A549 (cell line): ENCODE data around the gene USF1.

Experiments
- BHLHE40 ChIP-seq: IDR thresholded peaks from 2 replicates; pipeline ENCODE4 v1.6.1; 2012; ENCODE audit warnings: low read depth, low read length, inconsistent platforms
- CBX2 ChIP-seq: fragments of 200-600 bp; sonication (generic); IDR thresholded peaks from 2 replicates; pipeline ENCODE4 v1.6.1; 2016; ENCODE audit warnings: low read depth, mild to moderate bottlenecking, borderline replicate concordance
- EP300 ChIP-seq, 2 experiments: fragments of >200 bp; sonication (Bioruptor Twin); formaldehyde crosslinking; IDR thresholded peaks; 2 replicates in 1 of 2; 3 replicates in 1 of 2; pipeline ENCODE4 v1.6.1; 2016 to 2017
- ESRRA ChIP-seq: fragments of 150-350 bp; IDR thresholded peaks from 2 replicates; pipeline ENCODE4 v1.6.1; 2014; ENCODE audit warnings: mild to moderate bottlenecking, low read length, borderline replicate concordance
- KDM1A ChIP-seq: fragments of 200-600 bp; sonication (generic); IDR thresholded peaks from 2 replicates; pipeline ENCODE4 v1.6.1; 2016; ENCODE audit warnings: low read depth, mild to moderate bottlenecking
- MAX ChIP-seq: IDR thresholded peaks from 2 replicates; pipeline ENCODE4 v1.6.1; 2012
- MAZ ChIP-seq: fragments of 150-350 bp; IDR thresholded peaks from 2 replicates; pipeline ENCODE4 v1.6.1; 2014; ENCODE audit warnings: antibody characterized with exemption, low read depth, low read length, borderline replicate concordance
- TF ChIP-seq, protein P1 (sequence below): fragments of >200 bp; sonication (Bioruptor Twin); formaldehyde crosslinking; IDR thresholded peaks from 3 replicates; pipeline ENCODE4 v1.5.1; 2016
- TF ChIP-seq, protein P2 (sequence below): fragments of 200-600 bp; sonication (generic); IDR thresholded peaks from 2 replicates; pipeline ENCODE4 v1.6.1; 2016; ENCODE audit warnings: antibody characterized with exemption, mild to moderate bottlenecking, moderate library complexity

DNA sequence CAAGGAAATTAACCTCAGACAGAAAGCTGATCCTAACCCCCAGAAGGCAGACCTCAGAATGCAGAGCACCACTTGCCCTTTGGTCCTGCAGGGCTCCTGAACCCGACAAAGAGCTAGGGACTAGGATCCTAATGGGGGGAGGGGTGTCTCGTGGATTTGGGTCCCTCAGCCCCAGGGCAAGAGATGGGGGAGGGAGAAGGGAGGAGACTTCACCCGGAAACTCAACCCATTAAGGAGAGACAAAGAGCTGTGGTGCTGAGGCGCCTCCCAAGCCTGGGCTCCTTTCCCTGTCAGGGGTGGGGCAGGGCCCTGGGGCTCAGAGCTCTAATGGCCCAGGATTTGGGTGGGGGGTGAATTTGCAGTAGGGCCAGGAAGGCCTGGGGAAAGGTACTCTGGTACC, 40.7 kb upstream of the USF1 start:
- TF ChIP-seq CBX2, result no peak
- no peak for TF ChIP-seq ESRRA
- TF ChIP-seq MAZ, result no peak
- TF ChIP-seq EP300 (IDR thresholded peaks at IDR 0.05), result no peak
- no peak for TF ChIP-seq MAX
- TF ChIP-seq, protein P1, sequence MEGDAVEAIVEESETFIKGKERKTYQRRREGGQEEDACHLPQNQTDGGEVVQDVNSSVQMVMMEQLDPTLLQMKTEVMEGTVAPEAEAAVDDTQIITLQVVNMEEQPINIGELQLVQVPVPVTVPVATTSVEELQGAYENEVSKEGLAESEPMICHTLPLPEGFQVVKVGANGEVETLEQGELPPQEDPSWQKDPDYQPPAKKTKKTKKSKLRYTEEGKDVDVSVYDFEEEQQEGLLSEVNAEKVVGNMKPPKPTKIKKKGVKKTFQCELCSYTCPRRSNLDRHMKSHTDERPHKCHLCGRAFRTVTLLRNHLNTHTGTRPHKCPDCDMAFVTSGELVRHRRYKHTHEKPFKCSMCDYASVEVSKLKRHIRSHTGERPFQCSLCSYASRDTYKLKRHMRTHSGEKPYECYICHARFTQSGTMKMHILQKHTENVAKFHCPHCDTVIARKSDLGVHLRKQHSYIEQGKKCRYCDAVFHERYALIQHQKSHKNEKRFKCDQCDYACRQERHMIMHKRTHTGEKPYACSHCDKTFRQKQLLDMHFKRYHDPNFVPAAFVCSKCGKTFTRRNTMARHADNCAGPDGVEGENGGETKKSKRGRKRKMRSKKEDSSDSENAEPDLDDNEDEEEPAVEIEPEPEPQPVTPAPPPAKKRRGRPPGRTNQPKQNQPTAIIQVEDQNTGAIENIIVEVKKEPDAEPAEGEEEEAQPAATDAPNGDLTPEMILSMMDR, result no peak
- TF ChIP-seq KDM1A, result no peak
- TF ChIP-seq, protein P2, sequence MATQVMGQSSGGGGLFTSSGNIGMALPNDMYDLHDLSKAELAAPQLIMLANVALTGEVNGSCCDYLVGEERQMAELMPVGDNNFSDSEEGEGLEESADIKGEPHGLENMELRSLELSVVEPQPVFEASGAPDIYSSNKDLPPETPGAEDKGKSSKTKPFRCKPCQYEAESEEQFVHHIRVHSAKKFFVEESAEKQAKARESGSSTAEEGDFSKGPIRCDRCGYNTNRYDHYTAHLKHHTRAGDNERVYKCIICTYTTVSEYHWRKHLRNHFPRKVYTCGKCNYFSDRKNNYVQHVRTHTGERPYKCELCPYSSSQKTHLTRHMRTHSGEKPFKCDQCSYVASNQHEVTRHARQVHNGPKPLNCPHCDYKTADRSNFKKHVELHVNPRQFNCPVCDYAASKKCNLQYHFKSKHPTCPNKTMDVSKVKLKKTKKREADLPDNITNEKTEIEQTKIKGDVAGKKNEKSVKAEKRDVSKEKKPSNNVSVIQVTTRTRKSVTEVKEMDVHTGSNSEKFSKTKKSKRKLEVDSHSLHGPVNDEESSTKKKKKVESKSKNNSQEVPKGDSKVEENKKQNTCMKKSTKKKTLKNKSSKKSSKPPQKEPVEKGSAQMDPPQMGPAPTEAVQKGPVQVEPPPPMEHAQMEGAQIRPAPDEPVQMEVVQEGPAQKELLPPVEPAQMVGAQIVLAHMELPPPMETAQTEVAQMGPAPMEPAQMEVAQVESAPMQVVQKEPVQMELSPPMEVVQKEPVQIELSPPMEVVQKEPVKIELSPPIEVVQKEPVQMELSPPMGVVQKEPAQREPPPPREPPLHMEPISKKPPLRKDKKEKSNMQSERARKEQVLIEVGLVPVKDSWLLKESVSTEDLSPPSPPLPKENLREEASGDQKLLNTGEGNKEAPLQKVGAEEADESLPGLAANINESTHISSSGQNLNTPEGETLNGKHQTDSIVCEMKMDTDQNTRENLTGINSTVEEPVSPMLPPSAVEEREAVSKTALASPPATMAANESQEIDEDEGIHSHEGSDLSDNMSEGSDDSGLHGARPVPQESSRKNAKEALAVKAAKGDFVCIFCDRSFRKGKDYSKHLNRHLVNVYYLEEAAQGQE, result no peak
- no peak for TF ChIP-seq BHLHE40
